ENCODE data around the gene SLC2A5.

GRCh38 chr1:9041116-9041779, 28.2 kb downstream of the SLC2A5 start:
- TF ChIP-seq, protein P1, sequence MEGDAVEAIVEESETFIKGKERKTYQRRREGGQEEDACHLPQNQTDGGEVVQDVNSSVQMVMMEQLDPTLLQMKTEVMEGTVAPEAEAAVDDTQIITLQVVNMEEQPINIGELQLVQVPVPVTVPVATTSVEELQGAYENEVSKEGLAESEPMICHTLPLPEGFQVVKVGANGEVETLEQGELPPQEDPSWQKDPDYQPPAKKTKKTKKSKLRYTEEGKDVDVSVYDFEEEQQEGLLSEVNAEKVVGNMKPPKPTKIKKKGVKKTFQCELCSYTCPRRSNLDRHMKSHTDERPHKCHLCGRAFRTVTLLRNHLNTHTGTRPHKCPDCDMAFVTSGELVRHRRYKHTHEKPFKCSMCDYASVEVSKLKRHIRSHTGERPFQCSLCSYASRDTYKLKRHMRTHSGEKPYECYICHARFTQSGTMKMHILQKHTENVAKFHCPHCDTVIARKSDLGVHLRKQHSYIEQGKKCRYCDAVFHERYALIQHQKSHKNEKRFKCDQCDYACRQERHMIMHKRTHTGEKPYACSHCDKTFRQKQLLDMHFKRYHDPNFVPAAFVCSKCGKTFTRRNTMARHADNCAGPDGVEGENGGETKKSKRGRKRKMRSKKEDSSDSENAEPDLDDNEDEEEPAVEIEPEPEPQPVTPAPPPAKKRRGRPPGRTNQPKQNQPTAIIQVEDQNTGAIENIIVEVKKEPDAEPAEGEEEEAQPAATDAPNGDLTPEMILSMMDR (IDR thresholded peaks at IDR 0.05) = no peak
- TF ChIP-seq POLR2A (IDR thresholded peaks at IDR 0.05) = no peak
- TF ChIP-seq EP300 (IDR thresholded peaks at IDR 0.05) = no peak
- no peak for TF ChIP-seq POLR2AphosphoS5 (IDR thresholded peaks at IDR 0.05)
